Choroid plexus epithelial cell (primary cell): ENCODE measurements around the gene H3-3A.
A peak's percentile ranks its signal among the peaks of the same experiment; 100 is the strongest.

Experiments
- DNase-seq: peaks from one replicate; pipeline ENCODE4 v3.0.0-alpha.2; 2010; ENCODE audit warnings: low read depth
- H3K4me3 ChIP-seq: 2 replicates; pipeline ENCODE4 v1.5.1; 2011; ENCODE audit warnings: low read depth, mild to moderate bottlenecking, control low read depth, low read length, moderate library complexity
- TF ChIP-seq, protein P1 (sequence below): conservative IDR thresholded peaks from 2 replicates; pipeline ENCODE4 v1.5.1; 2011; ENCODE audit warnings: low read depth, mild to moderate bottlenecking, control low read depth, inconsistent platforms, low read length, moderate library complexity

Gene H3-3A

GRCh38 chr1:226027538-226028217, 34.8 kb upstream of the H3-3A start:
- TF ChIP-seq, protein P1, sequence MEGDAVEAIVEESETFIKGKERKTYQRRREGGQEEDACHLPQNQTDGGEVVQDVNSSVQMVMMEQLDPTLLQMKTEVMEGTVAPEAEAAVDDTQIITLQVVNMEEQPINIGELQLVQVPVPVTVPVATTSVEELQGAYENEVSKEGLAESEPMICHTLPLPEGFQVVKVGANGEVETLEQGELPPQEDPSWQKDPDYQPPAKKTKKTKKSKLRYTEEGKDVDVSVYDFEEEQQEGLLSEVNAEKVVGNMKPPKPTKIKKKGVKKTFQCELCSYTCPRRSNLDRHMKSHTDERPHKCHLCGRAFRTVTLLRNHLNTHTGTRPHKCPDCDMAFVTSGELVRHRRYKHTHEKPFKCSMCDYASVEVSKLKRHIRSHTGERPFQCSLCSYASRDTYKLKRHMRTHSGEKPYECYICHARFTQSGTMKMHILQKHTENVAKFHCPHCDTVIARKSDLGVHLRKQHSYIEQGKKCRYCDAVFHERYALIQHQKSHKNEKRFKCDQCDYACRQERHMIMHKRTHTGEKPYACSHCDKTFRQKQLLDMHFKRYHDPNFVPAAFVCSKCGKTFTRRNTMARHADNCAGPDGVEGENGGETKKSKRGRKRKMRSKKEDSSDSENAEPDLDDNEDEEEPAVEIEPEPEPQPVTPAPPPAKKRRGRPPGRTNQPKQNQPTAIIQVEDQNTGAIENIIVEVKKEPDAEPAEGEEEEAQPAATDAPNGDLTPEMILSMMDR: no peak
- DNase-seq: no peak
- no peak overlapping the region for H3K4me3 ChIP-seq

GRCh38 chr1:226029093-226029496, 33.4 kb upstream of the H3-3A start:
- no peak for DNase-seq
- no peak overlapping the region for H3K4me3 ChIP-seq
- TF ChIP-seq, protein P1: no peak

GRCh38 chr1:226029568-226030225, 32.8 kb upstream of the H3-3A start:
- DNase-seq: no peak
- H3K4me3 ChIP-seq: no peak overlapping the region
- TF ChIP-seq, protein P1: no peak

GRCh38 chr1:226033582-226033981, 28.9 kb upstream of the H3-3A start:
- no peak for DNase-seq
- TF ChIP-seq, protein P1: no peak
- no peak overlapping the region for H3K4me3 ChIP-seq

DNA sequence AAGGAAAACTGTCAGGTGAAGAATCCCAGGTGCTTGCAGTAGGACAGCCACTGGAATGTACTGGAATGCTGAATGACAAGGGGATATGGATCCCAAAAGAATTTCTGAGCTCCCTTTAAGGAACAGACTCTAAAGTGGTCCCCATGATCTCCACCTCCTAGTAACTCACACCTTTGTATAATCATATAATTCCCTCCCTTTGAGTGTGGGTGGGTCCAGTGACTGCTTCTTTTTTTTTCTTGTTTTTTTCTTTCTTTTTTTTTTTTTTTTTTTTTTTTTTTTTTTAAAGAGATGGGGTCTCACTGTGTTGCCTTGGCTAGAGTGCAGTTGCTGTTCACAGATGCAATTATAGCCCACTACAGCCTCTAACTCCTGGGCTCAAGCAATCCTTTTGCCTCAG, 28.5 kb upstream of the H3-3A start:
- TF ChIP-seq, protein P1: no peak
- H3K4me3 ChIP-seq: no peak overlapping the region
- no peak for DNase-seq

DNA sequence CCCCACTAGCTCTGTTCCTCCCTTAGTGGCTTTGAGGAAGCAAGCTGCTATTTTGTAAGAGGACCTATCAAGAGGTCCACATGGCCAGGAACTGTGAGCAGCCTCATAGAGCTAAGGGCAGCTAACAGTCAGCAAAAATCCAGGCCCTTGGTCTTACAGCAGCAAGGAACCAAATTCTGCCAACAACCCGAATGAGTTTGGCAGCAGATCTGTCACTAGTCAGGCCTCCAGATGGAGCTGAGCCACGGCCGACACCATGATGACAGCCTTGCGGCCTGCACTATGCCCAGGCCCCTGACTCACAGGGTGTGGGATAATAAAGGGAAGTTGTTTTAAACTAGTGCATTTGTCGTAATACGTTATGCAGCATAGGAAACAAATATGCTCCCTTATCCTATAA, 28.0 kb upstream of the H3-3A start:
- H3K4me3 ChIP-seq: no peak overlapping the region
- TF ChIP-seq, protein P1: no peak
- peak; percentile 86 for DNase-seq

DNA sequence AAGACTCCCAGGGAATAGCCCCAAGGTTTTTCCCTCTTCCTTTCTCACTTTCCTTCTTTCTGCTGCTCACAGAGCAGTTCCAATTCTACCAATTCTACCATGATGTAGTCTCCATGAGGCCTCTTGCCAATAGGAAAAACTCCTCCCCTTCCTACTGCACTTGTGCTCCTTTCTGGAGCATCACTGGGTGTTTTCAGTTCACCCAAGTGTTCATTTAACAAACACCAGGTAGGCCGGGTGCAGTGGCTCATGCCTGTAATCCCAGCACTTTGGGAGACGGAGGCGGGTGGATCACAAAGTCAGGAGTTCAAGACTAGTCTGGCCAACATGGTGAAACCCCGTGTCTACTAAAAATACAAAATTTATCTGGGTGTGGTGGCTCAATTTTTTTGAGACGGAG, 26.6 kb upstream of the H3-3A start:
- DNase-seq: no peak
- H3K4me3 ChIP-seq: no peak overlapping the region
- TF ChIP-seq, protein P1: no peak
